GM23338 (cell line): ENCODE measurements around the gene BACH1. TPM values are rescaled to one million over a fixed set of nuclear protein-coding genes. Genes with fewer than 3 reads are reported as not detected.

Experiments
- ATAC-seq: fragments of 200-7000 bp; cut with Tn5 transposase; 3 replicates; pipeline ENCODE4 v1.9.1; 2020
- DNase-seq: peaks from one replicate; pipeline ENCODE4 v3.0.0-alpha.2; 2015; ENCODE audit warnings: low spot score
- H2AFZ ChIP-seq: fragments of 200-600 bp; sonication (generic); 2 replicates; pipeline ENCODE4 v1.8.0; 2016; ENCODE audit warnings: antibody characterized with exemption, mild to moderate bottlenecking, moderate library complexity
- H3F3A ChIP-seq: fragments of 200-600 bp; sonication (generic); replicated peaks from 2 replicates; pipeline ENCODE4 v1.8.0; 2017; ENCODE audit warnings: antibody characterized with exemption, mixed run types, low read depth
- H3K27ac ChIP-seq: fragments of 200-600 bp; sonication (generic); 2 replicates; pipeline ENCODE4 v1.6.1; 2016; ENCODE audit warnings: low read depth
- H3K27me3 ChIP-seq: fragments of 200-600 bp; sonication (generic); 2 replicates; pipeline ENCODE4 v1.8.0; 2016; ENCODE audit warnings: mild to moderate bottlenecking, mixed run types, moderate library complexity; ENCODE audit not compliant: insufficient read depth
- H3K36me3 ChIP-seq: fragments of 200-600 bp; sonication (generic); 2 replicates; pipeline ENCODE4 v1.8.0; 2016; ENCODE audit warnings: mild to moderate bottlenecking; ENCODE audit not compliant: insufficient read depth
- H3K4me1 ChIP-seq: fragments of 200-600 bp; sonication (generic); 2 replicates; pipeline ENCODE4 v1.8.0; 2016; ENCODE audit warnings: mild to moderate bottlenecking, moderate library complexity; ENCODE audit not compliant: insufficient read depth
- H3K4me2 ChIP-seq: fragments of 200-600 bp; sonication (generic); 2 replicates; pipeline ENCODE4 v1.7.1; 2017; ENCODE audit warnings: mixed run types
- H3K4me3 ChIP-seq: fragments of 200-600 bp; sonication (generic); 2 replicates; pipeline ENCODE4 v1.6.1; 2016; ENCODE audit warnings: mixed run types
- H3K79me2 ChIP-seq: fragments of 200-600 bp; sonication (generic); replicated peaks from 2 replicates; pipeline ENCODE4 v1.8.0; 2017; ENCODE audit warnings: mild to moderate bottlenecking; ENCODE audit not compliant: insufficient read depth
- H3K9me2 ChIP-seq: fragments of 200-600 bp; sonication (generic); 2 replicates; pipeline ENCODE4 v1.8.0; 2017; ENCODE audit not compliant: insufficient read depth
- H4K20me1 ChIP-seq: fragments of 200-600 bp; sonication (generic); replicated peaks from 2 replicates; pipeline ENCODE4 v1.8.0; 2017; ENCODE audit warnings: mild to moderate bottlenecking; ENCODE audit not compliant: insufficient read depth
- H3K27ac Mint-ChIP-seq: 2 replicates; pipeline ENCODE4 v1.8.0; 2020; ENCODE audit warnings: inconsistent platforms, mild to moderate bottlenecking, moderate library complexity, mixed read lengths
- H3K27me3 Mint-ChIP-seq: 3 replicates; pipeline ENCODE4 v1.8.0; 2022; ENCODE audit warnings: low read depth, mild to moderate bottlenecking, moderate library complexity, mixed read lengths, inconsistent platforms; ENCODE audit not compliant: insufficient read depth, poor library complexity
- H3K36me3 Mint-ChIP-seq: 3 replicates; pipeline ENCODE4 v1.8.0; 2021; ENCODE audit warnings: low read depth, mild to moderate bottlenecking, inconsistent platforms, moderate library complexity, mixed read lengths
- H3K4me1 Mint-ChIP-seq: 3 replicates; pipeline ENCODE4 v1.8.0; 2020; ENCODE audit warnings: mild to moderate bottlenecking, inconsistent platforms, mixed read lengths
- H3K4me3 Mint-ChIP-seq: 3 replicates; pipeline ENCODE4 v1.8.0; 2021; ENCODE audit warnings: moderate library complexity, mild to moderate bottlenecking, inconsistent platforms, mixed read lengths
- H3K9me3 Mint-ChIP-seq: 3 replicates; pipeline ENCODE4 v1.8.0; 2020; ENCODE audit warnings: moderate library complexity, mild to moderate bottlenecking, inconsistent platforms, mixed read lengths
- CREB1 ChIP-seq: fragments of 250-450 bp; sonication (Bioruptor Pico); IDR thresholded peaks from 2 replicates; pipeline ENCODE4 v1.5.0; 2020; ENCODE audit warnings: low read depth, mild to moderate bottlenecking, moderate library complexity
- ETS1 ChIP-seq: IDR thresholded peaks from 2 replicates; pipeline ENCODE4 v1.6.1; 2016; ENCODE audit warnings: antibody characterized with exemption
- EZH2phosphoT487 ChIP-seq: fragments of 200-600 bp; sonication (generic); IDR thresholded peaks from one replicate; pipeline ENCODE4 v1.8.1; 2018; ENCODE audit warnings: antibody characterized with exemption; ENCODE audit not compliant: unreplicated experiment
- ZNF114 ChIP-seq: fragments of 250-450 bp; sonication (Bioruptor Pico); IDR thresholded peaks from 2 replicates; pipeline ENCODE4 v1.5.0; 2020; ENCODE audit warnings: mild to moderate bottlenecking, moderate library complexity
- ZNF462 ChIP-seq: fragments of 250-450 bp; sonication (Bioruptor Pico); IDR thresholded peaks from 2 replicates; pipeline ENCODE4 v1.5.0; 2020; ENCODE audit warnings: mild to moderate bottlenecking, moderate library complexity
- polyA plus RNA-seq: library from polyadenylated mRNA; unstranded; fragments of >200 nt; fragmentation: Nextera tagmentation; extraction: Ambion mirVana; gene quantifications from 2 replicates; pipeline ENCODE4 v1.2.1, GENCODE V29; 2016
- total RNA-seq: library from RNA; depleted of rRNA; stranded (reverse); fragments of >200 nt; shearing (Covaris generic); gene quantifications from 2 replicates; pipeline ENCODE4 v1.2.3, GENCODE V29; 2014

The BACH1 gene
- total and polyA plus RNA-seq, 2 experiments from 2014 or later, result 18.9 to 41.2 TPM

GRCh38 chr21:29296446-29296845, 2.3 kb upstream of the BACH1 start (continued):
- TF ChIP-seq ZNF462 (CRISPR knock-in tag), result no peak

- H3K4me1 Mint-ChIP-seq, result peaks cover 29% of the 10 kb centered on the region
- peaks cover 23% of the 10 kb centered on the region for H4K20me1 ChIP-seq
- DNase-seq, result no peak
- no peak overlapping the region for H2AFZ ChIP-seq
- peak overlapping the region; percentile 74 for H3K4me3 Mint-ChIP-seq
- peak; percentile 2; the same call in 2 of the 3 replicates for ATAC-seq
- no peaks in the 10 kb centered on the region for H3F3A ChIP-seq
- peaks cover 18% of the 10 kb centered on the region for H3K9me3 Mint-ChIP-seq
- H3K27ac ChIP-seq, result no peak overlapping the region
- H3K4me2 ChIP-seq, result peak overlapping the region; percentile 85
- H3K36me3 ChIP-seq, result no peaks in the 10 kb centered on the region
- peaks cover 11% of the 10 kb centered on the region; the same call in 2 of the 3 replicates for H3K36me3 Mint-ChIP-seq
- peaks cover 36% of the 10 kb centered on the region for H3K79me2 ChIP-seq
- no peak overlapping the region for H3K27ac Mint-ChIP-seq
- H3K4me1 ChIP-seq, result peaks cover 21% of the 10 kb centered on the region
- H3K9me2 ChIP-seq, result no peaks in the 10 kb centered on the region
- H3K27me3 ChIP-seq, result peaks cover 16% of the 10 kb centered on the region
- H3K27me3 Mint-ChIP-seq, result peaks cover 15% of the 10 kb centered on the region
- peak overlapping the region; percentile 90 for H3K4me3 ChIP-seq
- TF ChIP-seq CREB1 (CRISPR knock-in tag) (no peak), ZNF114 (CRISPR knock-in tag) (no peak), EZH2phosphoT487 (no peak), ETS1 (no peak)
Observed at GRCh38 chr21:29297483-29298347, 1.0 kb upstream of the BACH1 start.
